Fibroblast of pulmonary artery (primary cell): ENCODE results near the gene OR6P1.

ENCODE experiments used
- DNase-seq: peaks from one replicate; pipeline ENCODE4 v3.0.0-alpha.2; 2010; ENCODE audit warnings: low read depth
- H3K4me3 ChIP-seq: replicated peaks from 2 replicates; pipeline ENCODE4 v1.5.1; 2011; ENCODE audit warnings: low read depth, mild to moderate bottlenecking, control low read depth, low read length, moderate library complexity
- TF ChIP-seq, protein P1 (sequence below): IDR thresholded peaks from 2 replicates; pipeline ENCODE4 v1.5.1; 2011; ENCODE audit warnings: mild to moderate bottlenecking, control low read depth, low read length, inconsistent platforms; ENCODE audit errors: missing control alignments

OR6P1 gene

GRCh38 chr1:158583962-158584361, 13.6 kb upstream of the OR6P1 start:
- TF ChIP-seq, protein P1, sequence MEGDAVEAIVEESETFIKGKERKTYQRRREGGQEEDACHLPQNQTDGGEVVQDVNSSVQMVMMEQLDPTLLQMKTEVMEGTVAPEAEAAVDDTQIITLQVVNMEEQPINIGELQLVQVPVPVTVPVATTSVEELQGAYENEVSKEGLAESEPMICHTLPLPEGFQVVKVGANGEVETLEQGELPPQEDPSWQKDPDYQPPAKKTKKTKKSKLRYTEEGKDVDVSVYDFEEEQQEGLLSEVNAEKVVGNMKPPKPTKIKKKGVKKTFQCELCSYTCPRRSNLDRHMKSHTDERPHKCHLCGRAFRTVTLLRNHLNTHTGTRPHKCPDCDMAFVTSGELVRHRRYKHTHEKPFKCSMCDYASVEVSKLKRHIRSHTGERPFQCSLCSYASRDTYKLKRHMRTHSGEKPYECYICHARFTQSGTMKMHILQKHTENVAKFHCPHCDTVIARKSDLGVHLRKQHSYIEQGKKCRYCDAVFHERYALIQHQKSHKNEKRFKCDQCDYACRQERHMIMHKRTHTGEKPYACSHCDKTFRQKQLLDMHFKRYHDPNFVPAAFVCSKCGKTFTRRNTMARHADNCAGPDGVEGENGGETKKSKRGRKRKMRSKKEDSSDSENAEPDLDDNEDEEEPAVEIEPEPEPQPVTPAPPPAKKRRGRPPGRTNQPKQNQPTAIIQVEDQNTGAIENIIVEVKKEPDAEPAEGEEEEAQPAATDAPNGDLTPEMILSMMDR = no peak
- H3K4me3 ChIP-seq = no peak overlapping the region
- DNase-seq = no peak

DNA sequence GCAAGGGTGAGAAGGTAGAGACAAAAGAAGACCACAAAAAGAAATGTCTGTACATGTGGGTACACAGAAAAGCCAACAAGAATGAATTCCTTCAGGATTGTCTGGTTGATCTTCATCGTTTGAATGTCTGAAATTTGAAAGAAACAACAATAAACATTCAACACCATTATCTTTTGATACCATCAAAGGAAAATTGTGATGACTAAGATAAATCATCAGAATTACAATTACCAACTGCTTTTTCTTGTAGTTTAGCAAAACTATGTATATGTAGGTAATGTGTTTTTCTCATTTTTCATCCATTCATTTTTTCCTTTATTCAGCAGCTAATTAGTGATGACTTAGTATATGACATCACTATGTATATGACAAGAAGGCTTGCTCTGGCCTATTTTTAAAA, 9.4 kb upstream of the OR6P1 start, which contains the start of gene OR10X1:
OR10X1 (minus strand) TSS at position 167 of the 400 bp plus-strand sequence; CDS start at position 167, 0 bp downstream.
- TF ChIP-seq, protein P1 = no peak
- H3K4me3 ChIP-seq = no peak within 1 kb of the TSS
- no peak for DNase-seq

DNA sequence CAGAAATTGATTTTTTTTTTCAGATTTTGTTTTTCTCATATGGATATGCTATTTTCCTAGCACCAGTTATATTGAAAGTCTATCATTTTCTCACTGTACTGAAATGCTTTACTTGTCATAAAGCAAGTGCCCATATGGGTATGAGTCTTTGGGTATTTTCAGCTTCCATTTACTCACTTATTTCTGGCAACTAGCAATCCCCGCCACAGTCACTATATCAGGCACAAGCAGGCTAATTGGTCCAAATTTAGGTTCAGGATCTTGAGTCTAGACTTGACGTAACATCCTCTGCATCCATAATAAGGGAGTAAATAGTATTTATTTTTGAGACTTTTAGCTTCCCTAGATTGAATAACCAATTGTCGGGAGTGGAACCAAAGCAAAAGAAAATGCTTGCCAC, 7.2 kb upstream of the OR6P1 start:
- TF ChIP-seq, protein P1 = no peak
- DNase-seq = no peak
- no peak overlapping the region for H3K4me3 ChIP-seq

GRCh38 chr1:158572226-158572625, 1.8 kb upstream of the OR6P1 start:
- H3K4me3 ChIP-seq = no peak overlapping the region
- TF ChIP-seq, protein P1 = no peak
- no peak for DNase-seq

DNA sequence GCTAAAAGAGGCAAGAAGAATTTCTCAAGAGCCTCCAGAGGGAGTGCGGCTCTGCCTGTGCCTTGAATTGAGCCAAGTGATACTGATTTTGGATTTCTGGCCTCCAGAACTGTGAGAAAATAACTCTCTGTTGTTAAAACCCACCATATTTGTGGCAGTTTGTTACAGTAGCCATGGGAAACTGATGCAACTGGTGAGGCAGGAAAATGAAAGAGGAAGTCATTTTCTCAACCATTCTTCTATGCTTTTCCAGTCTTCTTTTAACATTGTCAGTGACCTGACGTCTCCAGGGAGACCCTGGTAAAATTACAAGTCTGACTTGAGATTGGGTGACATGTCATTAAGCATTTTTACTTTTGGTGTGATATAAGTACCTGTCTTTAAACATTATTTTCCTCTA, 5.8 kb downstream of the OR6P1 start:
- TF ChIP-seq, protein P1 = no peak
- no peak overlapping the region for H3K4me3 ChIP-seq
- no peak for DNase-seq

- H3K4me3 ChIP-seq = no peak overlapping the region
- no peak for DNase-seq
- TF ChIP-seq, protein P1 = no peak
Measured at GRCh38 chr1:158563853-158564252, 6.5 kb downstream of the OR6P1 start.

DNA sequence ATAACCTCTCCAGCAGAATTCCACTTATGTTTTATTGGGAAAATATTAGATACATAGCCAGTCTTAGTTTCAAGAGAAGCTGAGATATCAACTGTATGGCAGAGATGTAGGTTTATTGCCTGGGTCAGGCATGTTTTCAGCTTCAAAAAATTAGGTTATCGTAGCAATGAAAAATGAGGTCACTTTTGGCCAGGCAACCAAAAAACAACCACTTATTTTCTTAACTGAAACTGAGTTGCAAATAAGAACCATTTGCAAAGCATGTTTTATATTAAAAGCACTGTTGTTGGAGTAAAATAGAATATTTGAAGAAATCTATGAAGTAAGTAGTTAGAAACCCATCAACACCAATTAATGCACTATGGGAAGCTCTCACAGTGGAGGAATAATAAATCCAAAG, 10.7 kb downstream of the OR6P1 start:
- TF ChIP-seq, protein P1 = no peak
- DNase-seq = no peak
- H3K4me3 ChIP-seq = no peak overlapping the region
